Measurements from ENCODE around the gene TMEM61.
A peak's percentile ranks its signal among the peaks of the same experiment; 100 is the strongest.

Gene TMEM61

DNA sequence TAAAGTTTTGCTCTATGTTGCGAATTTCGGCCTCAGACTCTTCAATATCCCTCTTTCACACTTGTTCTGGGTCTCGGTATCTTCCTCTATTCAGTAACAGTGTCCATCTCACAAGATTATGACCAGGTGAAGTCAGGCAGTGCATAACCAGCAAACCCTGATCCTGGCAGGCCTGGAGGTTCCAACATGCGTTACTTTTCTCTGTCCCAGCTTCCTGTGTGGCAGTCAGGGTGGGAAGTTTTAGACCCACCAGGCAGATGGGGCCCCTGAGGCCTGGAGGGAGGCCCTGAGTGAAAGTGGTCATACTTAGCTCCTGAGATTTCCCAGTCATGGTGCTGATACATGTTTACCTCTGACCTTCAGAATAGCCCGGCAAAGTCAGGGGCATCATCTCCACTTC lies 5.1 kb downstream of the TMEM61 start:
- no peak for DNase-seq (ENCODE audit: low read depth in 2 of 2)

DNA sequence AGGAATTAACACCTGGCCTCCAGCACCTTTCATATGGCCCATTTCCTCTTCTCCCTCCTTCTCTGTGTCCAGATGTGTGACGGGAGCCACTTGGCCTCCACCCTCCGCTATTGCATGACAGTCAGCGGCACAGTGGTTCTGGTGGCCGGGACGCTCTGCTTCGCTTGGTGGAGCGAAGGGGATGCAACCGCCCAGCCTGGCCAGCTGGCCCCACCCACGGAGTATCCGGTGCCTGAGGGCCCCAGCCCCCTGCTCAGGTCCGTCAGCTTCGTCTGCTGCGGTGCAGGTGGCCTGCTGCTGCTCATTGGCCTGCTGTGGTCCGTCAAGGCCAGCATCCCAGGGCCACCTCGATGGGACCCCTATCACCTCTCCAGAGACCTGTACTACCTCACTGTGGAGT lies 5.6 kb downstream of the TMEM61 start:
- DNase-seq (ENCODE audit: low read depth in 2 of 2) = no peak

DNA sequence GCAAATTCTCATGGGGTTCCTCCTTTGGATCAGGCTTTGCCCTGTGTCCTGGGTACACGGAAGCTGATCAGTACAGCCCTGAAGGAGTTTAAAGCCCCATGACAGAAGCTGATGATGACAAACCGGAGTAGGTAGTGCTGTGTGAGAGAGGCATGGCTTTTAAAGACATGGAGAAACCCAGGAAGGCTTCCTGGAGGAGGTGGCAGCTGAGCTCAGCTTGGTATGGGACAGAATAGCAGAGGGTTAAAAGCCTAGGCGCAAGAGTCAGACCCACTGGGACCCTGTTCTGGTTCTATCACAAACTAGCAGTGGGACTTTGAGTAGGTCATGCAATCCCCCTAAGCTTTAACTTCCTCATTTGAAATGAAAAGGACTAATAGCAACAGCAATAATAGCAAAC lies 6.1 kb downstream of the TMEM61 start:
- no peak for DNase-seq (ENCODE audit: low read depth in 2 of 2)

DNA sequence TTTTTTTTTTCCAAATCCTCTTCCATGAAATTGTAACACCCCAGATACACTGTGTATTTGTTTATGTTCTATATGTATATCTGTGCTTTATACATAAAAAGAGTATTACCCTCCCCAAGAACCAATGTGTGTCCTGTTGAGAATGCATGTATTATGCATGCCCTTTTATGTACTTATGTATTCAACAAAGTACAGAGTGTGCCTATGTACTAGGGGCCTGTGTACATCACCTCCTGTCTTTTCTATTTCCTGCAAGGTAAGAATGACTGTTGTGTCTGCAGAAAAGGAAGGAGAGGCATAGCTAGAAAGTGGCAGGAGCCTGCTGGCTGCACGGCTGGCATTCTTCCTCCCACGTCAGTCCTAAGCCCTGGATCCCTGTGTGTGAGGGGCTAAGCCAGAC lies 7.0 kb downstream of the TMEM61 start:
- no peak for DNase-seq (ENCODE audit: low read depth in 2 of 2)

DNA sequence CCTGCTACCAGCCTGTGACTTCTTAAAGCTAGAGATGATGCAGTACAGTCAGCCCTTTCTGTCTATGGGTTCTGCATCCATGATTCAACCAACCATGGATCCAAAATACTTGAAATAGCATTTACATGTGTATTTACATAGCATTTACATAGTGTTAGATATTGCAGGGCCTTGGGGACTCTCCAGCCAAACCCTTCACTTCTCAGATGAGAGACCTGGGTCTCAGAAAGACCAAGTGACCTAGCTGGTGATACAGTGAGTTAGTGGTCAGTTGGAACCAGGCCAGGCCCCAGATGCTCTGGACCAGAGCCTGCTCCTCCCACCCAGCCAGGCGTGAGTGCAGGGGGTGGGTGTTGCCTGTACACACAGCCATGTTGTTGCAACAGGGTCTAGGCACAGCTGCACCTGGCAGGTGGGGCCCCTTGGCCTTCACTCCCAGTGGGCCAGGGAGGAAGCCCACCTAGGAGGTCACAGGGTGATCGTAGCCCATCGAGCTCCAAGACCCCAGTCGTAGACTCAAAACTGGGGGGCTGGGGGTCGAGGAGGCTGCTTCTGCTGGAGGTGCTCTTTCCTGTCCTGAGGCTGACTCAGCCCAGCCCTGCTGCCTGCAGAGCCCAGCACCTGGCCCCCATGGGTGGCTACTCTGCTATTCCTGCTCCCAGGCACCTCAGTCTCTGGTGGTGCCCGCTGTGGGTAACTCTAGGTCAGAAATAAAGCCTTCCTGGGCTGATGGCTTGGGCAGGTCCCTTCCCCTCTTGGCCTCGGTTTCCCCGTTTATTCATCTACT lies 7.7 kb downstream of the TMEM61 start:
- DNase-seq (ENCODE audit: low read depth in 2 of 2) = peak in 1 of 2 experiments; percentile 37

DNA sequence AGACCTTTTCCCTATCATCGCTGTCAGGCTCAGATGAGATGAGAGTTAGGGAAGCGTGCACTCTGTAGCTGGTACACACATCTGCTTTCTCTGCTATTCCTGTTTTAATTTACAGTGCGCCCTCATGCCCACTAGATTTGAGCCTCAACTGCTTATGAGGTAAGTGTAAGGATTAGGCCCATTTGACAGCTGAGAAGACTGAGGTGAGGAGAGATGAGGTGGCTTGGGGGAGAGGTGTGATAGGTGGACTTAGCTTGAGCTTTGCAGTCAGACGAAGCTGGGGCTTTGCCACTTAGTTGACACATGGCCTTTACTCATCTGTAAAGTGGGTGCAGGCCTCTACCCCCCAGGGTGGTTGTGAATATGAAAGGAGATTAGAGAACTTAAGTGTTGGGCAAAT lies 8.5 kb downstream of the TMEM61 start:
- no peak for DNase-seq (ENCODE audit: low read depth in 2 of 2)

DNA sequence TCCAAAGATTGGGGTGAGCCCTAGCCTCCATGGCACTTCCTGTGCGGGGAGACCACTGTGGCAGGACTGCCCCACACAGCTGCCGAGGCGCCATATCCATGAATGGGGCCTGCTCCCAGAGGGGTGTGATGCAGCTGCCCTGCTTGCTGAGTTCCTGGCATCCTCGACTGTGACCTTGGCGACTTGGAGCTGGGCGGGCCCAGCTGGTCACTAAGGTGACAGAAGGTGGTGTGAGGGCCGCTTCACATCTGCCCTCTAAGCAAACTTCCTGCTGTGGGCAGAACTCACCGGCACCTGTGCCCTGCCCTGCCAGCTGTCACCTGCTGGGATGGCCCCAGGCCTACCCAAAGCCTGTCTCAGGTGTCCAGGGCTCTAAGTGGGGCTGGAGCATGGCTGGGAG lies 9.0 kb downstream of the TMEM61 start:
- DNase-seq (ENCODE audit: low read depth in 2 of 2) = no peak

DNA sequence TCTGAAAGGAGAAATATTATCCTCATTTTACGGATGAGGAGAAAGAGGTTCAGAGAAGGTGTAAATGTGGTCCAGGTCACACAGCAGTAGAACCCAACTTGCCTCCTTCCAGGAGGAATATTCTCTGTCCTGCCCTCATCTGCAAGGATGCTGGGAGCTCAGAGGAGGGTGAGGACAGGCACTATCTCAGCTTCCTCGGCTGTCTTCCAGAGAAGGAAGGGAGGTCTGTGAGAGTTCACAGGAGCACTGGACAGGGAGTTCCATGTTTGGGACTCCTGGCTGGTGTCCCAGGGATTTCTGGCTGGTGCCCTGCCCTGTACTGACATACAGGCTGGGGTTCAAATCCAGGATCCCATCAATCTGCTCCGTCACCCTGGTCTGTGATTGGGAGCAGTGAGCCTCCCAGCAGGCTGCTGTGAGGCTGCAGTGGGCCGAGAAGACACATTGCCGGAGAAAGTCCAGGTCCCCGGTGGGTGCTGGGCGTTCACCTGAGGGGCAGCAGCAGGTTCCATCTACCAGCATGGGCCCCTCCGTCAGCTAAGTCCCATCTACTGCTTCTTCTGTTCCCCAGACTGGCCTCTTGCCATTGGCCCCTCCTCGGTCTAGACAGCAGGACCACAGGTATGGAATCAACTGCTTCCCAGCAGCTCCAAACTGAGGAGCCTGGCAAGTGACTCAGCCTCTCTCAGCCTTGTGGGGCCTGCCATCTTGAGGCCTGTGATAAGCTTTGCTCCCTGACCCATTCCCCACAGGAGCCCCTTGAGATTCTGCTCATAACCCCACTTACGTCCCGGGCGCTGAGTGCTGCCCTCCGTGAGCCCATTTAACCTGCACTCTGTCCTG lies 9.8 kb downstream of the TMEM61 start:
- no peak for DNase-seq (ENCODE audit: low read depth in 2 of 2)

DNA sequence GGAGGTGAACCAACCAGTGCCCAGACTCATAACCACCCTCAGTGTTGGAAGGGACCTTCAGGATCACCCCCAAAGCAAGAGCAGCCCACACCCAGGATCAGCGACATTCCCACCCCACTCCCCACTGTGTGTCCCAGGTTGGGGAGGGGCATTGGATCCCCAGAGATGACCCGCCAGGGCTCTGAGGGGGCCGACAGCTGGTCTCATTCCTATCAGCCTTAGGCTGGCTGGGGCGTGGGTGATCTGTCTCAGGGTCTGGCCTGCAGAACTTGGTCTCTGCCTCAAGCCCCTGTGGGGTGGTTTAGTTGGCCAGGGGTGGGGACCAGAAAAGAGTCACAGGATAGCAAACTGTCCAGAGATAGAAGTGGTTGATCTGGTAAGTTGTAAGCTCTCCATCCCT lies 10.5 kb downstream of the TMEM61 start:
- no peak for DNase-seq (ENCODE audit: low read depth in 2 of 2)

DNA sequence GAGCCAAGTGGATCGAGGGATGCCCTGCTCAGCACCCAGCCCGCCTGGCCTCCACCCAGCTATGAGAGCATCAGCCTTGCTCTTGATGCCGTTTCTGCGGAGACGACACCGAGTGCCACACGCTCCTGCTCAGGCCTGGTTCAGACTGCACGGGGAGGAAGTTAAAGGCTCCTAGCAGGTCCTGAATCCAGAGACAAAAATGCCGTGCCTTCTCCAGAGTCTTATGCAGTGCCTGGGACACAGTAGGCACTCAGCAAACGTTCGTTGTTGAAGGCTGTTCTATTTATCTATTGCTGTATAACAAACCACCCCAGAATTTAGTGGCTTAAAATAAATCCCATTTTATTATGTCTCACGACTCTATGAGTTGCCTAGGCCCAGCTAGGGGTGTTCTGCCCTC lies 11.5 kb downstream of the TMEM61 start:
- no peak for DNase-seq (ENCODE audit: low read depth in 2 of 2)

DNA sequence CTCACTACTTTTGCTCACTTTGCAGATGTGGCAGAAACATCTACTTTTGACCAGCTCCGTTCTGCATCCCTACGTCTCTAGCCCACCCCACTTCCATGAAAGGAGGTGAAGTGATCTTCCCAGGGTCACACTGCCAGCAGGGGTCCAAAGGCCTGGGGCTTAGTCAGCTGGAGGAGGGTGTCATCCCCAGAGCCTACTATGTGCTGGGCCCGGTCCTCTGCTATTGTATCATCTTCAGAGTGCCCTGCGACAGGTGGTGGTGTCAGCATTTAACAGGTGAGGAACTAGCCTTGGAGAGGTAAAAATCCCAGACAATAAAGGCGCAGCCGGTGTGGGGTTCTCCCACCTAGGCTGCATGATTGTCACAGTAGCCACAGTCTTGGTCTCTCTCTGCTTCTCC lies 12.7 kb downstream of the TMEM61 start:
- no peak for DNase-seq (ENCODE audit: low read depth in 2 of 2)

DNA sequence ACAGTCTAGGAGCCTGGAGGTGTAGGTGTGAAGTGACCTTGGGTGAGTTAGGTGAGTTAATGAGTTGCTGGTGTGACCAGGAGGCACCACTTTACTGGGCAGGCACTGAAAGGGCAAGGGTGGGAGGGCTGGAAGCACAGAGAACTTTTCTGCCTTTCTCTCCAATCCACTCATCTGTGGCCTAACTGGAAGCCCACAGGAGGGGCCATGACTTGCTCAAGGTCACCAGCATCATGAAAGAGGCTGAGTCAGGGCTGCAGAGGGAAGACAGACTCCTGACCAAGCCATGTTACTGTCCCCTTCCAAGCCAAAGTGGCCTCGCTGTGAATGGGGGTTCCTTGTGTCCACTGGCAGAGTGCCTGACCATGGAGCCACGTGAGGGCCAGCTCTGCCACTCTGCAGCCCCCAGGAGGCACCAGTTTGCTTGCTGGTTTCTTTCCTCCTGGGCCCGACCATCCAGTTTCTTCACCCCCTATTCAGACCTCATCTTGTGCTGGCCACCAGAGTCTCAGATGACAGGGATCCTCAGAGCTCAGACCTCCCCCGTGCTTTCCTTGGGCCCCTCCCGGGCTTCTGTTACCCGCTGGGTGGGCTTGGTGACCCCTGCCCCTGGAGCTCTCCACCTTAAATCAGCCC lies 14.0 kb downstream of the TMEM61 start:
- DNase-seq (ENCODE audit: low read depth in 2 of 2) = no peak

DNA sequence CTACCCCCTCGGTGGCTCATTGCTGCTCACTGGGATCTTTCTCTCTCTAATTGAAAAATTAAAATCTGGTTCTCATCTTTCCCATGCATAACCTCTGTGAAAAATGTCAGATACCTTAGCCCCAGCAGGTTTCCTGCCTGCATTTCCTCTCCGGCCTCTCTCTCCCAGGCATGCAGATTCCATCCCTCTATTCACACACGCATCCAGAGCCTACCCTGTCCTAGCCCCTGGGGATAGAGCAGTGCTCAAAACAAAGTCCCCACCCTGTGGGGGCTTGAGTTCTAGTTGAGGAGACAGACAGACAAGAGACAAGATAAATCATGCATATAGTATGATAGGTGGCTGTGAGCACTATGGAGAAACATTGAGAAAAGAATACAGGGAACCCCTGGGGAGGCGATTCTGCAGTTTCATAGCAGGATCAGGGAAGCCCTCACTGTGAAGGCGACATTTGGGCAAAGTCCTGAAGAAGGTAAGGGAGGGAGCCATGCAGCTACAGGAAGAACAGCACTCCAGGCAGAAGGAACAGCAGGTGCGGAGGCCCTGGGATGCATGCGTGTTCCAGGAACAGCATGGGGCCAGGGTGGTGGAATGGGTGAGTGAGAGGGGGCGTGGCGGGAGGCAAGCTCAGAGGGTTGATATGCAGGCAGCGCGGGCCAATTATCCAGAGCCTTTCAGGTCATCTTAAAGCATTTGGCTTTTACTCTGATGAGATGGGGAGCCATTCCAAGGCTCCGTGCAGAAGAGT lies 14.8 kb downstream of the TMEM61 start:
- DNase-seq (ENCODE audit: low read depth in 2 of 2) = no peak

DNA sequence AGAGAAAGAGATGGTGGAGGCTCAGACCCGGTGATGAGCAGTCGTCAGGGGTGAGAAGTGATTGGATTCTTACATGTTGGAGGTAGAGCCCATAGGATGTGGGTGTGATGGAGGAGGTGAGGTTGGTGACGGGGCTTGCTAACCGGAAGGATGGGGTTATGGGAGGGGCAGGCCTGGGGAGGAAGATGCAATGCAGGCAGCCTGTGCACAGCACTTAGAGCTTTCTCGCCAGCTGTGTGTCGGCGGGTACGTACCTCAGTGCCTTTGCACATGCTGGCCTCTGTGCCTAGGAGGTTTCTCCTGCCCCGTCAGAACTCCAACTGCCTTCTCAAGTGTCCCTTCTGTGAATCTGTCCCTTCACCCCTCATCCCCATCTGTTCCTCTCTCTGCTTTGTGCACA lies 15.4 kb downstream of the TMEM61 start:
- no peak for DNase-seq (ENCODE audit: low read depth in 2 of 2)

DNA sequence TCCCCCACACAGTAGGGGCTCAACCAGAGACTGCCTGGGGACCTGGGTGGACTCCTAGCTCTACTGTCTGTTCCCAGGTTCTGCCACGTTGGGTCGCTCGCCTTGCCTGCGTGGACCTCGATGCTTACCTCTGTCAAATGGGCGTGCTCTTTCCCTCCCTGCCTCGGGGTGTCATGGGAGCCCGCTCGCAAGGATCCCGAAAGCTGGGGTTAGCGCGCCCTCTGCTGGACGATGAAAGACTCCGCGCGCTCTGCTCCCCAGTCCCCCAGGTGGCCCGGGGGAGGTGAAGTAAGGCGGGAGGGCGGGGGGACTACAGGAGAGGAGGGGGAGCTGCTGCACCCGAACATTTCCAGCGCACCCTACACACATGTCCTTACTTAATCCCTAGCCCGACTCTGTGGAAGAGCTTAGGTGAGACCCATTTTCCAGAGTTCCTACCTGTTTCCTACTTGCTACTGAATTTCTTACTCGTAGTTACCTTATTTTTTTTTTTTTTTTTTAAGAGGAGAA lies 16.0 kb downstream of the TMEM61 start:
- DNase-seq (ENCODE audit: low read depth in 2 of 2) = peak; percentile 18 to 29

DNA sequence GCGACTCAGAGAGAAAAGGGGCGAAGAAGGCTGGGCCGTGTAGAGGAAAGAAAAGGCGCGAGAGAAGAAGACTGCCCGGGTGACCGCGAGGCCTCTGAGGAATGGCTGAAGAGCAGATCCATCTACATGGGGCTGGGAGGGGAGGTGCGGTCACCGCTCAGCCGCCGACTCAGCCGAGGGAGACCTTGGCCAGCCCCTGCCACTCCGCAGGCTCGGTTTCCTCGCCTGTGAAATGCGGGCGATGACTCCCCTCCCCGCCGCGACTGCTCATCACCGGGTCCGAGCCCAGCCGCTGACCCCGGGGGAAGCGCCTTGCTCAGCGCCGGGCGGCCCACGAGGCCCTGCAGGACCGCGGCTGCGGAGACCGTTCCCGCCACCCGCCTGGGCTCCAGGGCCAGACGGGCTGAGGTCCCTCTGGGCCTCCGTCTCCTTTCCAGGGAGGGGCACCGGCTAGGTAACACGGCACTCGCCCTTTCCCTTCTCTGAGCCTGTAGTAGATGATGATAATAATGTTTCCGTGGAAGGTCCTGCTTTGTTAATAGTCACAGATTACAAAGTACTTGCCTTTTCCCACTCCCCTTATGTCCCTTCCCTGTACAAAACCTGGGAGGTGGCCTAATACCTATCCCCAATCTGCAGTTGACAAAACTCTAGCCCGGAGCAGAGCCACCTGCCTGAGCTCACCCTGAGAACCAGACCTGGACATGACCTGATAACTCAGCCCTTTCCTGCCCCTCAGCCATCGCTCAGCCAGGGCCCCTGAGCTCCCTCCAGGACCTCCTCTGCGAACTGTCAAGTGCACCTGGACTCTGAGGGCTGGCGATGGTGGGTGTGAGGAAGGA lies 16.7 kb downstream of the TMEM61 start:
- DNase-seq (ENCODE audit: low read depth in 2 of 2) = no peak

DNA sequence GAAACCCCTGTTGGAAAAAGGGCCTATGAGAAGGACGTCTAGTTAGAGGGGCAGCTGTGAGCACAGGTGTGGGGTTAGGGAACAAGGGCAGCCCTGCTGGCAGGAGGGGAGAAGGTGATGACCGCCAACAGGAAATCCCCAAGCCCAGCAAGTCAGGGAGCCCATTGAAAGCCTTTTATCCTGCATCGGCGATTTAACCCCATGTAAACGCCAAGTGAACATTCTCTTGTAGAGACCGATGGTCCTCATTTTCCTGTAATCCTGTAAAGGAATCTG lies 17.2 kb downstream of the TMEM61 start:
- DNase-seq (ENCODE audit: low read depth in 2 of 2) = no peak

DNA sequence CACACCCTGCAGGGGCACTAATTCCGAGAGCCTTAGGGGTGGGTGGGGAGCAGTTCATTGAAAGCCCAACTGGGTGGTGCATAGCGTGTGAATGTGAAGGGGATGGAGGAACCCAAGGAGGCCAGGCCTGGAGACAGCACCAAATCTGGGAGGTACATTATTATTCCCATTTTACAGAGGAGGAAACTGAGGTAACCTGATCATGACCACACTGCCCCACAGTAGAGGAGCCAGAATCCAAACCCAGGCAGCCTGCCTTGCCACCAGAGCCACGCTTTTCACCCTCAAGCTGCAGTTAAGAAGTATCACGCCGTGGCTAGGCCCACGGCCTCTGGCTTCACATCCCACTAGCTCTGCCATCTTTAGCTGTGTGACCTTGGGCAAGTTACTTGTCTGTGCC lies 17.7 kb downstream of the TMEM61 start:
- no peak for DNase-seq (ENCODE audit: low read depth in 2 of 2)

DNA sequence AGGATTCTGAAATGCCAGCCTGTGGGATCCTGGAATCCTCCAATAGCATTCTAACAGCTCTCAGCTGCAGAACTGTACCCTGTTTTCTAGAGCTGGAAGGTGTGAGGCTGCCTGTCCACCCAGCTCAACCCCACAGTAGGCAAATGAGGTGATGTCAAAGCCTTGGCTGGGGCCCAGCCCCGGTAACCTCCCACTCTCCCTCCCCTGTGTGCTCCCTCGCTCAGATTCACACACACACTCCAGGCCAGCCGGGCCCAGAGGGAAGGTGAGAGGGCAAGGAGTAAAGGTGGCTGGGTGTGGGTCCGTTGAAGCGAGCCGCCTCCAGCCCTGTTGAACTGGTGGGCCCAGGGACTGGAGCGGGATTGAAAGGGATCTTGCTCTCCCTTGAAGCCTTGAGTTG lies 18.2 kb downstream of the TMEM61 start, which contains the start of gene BSND:
Gene BSND (plus strand): TSS at position 257 of the 400 bp plus-strand sequence. CDS start 254 bp downstream, outside the sequence.
- DNase-seq (ENCODE audit: low read depth in 2 of 2) = no peak

DNA sequence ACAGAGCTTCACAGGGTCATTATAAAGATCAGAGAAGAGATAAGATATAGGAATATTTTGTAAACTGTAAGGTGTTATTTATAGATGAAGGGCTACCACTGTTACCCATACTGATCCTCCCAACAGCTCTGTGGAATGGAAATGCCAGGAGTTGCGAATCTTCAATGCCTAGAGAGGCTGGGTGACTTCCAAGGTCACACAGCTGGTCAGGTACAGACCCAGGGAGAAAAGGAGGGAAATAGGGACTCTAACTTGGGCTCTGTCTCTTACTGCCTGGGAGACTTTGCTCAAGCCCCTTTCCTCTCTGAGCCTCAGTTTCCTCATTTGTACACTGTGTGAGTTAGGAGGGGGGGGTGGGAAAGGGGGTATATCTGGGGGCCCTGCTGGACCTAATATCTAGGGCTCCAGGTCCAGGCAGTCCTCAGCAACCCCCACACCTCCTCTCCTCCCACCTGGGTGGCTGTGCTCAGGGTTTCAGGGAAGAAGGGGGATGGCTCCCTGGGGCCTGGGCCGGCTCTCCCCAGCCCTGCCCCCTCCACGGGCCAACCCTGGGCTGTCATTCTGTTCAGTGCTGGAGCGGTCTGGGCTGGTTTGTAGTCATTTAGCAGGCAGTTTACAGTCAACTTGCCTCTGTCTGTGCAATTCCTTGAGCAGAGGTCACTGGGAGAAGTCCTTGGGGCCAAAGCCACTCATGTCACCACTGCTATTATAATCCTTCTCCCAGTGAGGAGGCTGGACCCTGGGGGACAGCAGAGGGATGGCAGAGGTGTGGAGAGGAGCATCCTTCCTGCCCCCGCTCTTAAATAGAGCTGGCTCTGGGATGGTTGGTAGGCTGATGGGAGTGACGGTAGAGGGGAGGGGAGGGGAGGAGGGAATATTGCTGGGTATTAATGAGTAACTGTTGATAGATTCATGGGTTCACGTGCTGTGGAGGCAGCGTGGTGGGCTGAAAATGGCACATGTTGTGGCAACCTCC lies 20.0 kb downstream of the TMEM61 start:
- no peak for DNase-seq (ENCODE audit: low read depth in 2 of 2)
